GM21737 (cell line): ENCODE data around the gene CMA1.
"Not testable (repeated sequence)": the region's sequence is repeated elsewhere in the genome, so short reads cannot be mapped to it uniquely, and the experiment has no call there.

Source experiments
- ATAC-seq: cut with Tn5 transposase; IDR thresholded peaks from one replicate; pipeline ENCODE4 v1.9.1; 2021; ENCODE audit warnings: mild to moderate bottlenecking, moderate library complexity; ENCODE audit not compliant: unreplicated experiment

Gene CMA1

DNA sequence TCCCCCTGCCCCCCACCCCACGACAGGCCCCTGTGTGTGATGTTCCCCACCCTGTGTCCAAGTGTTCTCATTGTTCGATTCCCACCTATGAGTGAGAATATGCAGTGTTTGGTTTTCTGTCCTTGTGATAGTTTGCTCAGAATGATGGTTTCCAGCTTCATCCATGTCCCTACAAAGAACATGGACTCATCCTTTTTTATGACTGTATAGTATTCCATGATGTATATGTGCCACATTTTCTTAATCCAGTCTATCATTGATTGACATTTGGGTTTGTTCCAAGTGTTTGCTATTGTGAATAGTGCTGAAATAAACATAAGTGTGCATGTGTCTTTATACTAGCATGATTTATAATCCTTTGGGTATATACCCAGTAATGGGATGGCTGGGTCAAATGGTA is 37.6 kb downstream of the CMA1 start:
- ATAC-seq: not testable (repeated sequence)

DNA sequence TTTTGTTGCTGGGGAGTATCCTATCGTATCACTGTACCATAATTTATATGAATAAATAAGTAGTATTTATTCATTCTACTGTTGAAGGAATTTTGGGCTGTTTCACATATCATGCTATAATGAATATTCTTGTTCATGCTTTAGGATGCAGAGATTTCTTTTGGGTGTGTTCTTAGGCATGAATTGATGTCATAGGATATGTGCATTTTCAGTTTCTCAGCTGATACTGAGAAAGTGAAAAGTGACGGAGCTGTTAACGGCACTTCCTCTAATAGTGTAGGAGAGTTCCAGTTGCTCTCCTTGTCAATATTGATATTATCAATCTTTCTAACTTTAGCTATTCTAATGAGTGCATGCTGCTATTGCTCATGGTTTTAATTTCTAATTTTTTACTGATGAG is 42.3 kb downstream of the CMA1 start:
- ATAC-seq: no peak

DNA sequence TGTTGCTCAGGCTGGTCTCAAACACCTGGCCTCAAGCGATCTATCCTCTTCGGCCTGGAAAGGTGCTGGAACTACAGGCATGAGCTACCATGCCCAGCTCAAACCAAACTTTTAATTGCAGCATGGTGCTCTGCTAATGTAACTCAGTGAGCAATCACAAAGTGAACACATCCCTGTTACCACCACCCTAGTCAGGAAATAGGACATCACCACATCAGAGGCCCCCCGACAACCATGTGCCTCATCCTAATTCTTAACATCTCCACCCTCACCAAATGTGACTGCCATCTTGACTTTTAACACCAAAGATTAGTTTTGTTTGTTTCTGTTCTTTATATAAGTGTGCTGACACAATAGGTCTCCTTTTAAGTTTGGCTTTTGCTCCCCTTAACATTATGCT is 42.7 kb downstream of the CMA1 start:
- ATAC-seq: no peak

DNA sequence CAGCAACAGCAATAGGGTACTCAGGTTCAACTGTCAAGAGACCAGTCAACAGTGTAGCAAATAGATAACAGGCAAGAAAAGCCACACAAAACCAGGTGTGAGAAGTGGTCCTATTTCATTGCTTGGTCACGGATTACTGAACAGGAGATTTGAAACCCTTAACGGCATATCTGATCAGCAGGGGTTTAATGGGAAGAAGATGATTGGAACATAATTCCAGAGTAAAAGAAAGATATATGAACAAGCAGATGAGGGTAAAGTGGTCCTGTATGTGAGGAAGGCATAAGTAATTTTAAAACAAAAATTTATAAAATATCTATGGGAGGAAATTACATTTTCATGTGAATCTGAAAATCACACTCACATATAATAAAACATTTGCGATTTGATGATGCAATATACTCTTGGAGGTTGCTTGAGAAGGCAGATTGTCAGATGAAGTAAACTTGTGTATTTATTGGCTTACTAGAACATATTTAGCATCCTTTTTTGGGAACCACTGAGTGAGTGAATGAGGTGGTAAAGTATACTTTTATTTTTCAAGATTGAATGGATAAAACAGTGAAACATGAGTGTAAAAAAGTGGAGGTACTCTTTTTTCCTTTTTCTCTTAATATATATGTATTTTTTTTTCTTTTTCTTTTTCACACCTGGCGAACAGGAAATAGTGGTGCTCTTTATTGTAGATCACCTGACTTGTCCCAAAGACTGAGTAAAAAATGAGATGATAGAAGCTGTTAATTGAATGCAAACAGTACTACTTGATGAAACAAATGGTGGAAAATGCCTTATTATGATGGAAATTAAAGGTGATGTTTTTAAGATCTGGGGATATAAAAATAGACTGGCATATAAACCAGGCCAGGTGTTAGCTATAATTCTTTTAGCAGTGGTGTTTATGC is 43.9 kb downstream of the CMA1 start:
- no peak for ATAC-seq

DNA sequence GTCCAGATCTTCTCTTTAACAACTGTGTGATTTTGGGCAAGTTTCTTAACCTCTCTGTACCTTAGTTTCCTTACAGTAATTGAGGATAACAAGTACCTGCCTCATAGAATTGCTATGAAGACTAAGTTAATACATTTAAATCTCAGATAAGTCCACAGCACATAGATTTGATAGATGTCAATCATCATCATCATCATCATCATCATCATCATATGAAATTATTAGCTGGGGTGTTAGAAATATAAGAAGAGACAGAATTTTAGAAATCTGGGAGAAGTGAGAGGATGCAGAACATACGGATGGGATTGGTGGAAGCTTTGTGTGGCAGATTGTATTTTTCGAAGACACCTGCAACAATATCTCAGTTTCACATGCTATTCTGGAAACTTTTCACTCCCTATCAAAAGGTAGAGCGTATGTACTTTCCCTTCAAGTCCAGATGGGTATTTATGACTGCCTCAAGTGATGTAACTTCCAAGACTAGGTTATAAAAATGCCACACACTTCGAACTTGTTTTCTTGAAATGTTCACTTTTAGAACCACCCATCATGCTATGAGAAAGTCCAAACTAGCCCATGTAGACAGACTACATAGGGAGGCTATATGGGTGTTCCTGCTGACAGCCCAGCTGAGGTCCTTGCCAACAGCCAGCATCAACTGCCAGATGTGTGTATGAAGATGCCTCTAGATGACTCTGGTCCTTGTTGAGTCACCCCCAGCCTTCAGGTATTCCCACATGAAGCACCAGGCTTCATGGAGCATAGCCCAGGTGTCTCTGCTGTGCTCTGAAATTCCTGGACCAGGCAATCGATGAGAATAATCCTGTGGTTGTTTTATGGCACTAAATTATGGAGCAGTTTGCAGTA is 44.8 kb downstream of the CMA1 start:
- ATAC-seq: no peak

DNA sequence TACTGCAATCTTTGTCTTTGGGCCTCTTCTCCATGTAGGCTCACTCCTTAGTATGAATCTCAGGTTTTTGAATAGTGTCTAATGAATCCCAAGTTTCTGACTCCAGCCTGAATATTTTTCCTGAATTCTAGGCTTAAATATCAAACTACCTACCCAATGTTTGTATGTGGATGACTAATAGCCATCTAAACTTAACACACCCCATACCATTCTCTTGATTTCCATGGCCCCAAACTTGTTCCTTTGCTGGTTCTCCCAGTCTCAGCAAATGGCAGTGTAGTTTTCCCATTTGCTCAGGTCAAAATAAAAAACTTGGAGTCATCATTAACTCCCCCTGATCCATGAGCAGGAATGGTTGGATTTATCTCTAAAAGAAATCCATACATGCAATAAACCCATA is 46.7 kb downstream of the CMA1 start:
- no peak for ATAC-seq

DNA sequence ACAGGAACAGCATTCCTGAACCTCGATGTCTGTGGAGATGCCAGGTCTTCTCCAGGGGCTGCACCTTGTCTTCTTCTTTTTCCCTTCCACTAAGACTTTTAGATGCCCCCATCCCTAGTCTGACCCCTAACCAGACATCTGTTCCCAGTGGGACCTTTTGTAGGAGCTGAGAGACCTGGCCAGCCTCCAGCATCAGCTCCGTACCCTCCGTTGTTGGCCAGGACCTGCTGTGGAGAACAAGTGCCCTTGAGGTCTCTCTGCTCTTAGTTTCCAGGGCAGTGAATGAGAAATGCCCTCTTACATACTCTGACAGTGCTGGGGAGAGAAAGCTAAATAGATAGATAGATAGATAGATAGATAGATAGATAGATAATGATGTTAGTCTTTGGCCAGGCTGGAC is 48.7 kb downstream of the CMA1 start:
- no peak for ATAC-seq

DNA sequence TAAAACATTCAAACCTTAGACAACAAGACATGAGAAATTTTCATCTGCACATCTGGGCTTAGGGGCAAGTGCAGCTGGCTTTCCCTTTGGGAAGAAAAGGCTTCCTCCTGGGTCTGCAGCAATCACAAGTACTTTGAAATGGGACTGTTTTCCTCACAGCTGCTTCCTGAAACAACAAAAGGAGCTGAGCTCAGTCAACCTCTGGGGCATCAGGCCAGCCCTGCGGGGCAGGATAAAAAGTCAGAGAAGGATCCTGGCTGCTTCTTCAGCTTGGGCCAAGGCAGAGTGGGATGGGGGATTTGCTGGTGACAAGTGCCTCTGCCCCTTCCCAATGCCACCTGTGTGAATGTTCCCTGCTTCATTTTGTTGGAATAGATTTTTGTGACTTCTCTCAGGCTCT is 49.3 kb downstream of the CMA1 start:
- no peak for ATAC-seq

DNA sequence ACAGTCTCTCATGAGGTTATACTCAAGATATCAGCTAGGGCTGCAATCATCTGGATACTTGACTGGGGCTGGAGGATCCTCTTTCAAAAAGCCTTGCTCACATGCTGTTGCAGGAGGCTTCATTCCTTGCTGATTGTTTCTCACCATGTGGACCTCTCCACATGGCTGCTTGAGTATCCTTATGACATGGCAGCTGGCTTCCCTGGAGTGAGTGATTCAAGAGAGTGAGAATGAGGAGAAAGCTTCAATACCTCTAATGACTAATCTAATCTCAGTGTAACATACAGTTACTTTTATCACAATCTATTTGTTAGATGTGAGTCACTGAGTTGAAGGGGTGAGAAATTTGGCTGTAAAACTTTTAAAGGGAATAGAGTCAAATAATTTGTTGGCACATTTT is 51.1 kb downstream of the CMA1 start:
- ATAC-seq: no peak
